ENCODE results near the gene KSR1. TPM values are rescaled to one million over a fixed set of nuclear protein-coding genes. Genes with fewer than 3 reads are reported as not detected.
A peak's percentile ranks its signal among the peaks of the same experiment; 100 is the strongest.

Gene KSR1
- total RNA-seq, 2 experiments from 2014 or later, result 96.6 to 113 TPM

- ChIA-PET CTCF (interaction anchor here (2.0 kb wide), 1 partner anchor 10 kb away, joined by 4 read pairs; no protein-coding TSS in a partner anchor), POLR2A (no interaction called here)
- no peaks in the 10 kb centered on the region for H3K27me3 Mint-ChIP-seq
- DNase-seq (no peak), ATAC-seq (no peak)
- peaks cover 25% of the 10 kb centered on the region for H3K4me1 Mint-ChIP-seq
- H3K36me3 Mint-ChIP-seq (ENCODE audit: low read depth), result peaks cover 53% of the 10 kb centered on the region
- no peak overlapping the region for H3K4me3 Mint-ChIP-seq
- H3K27ac Mint-ChIP-seq, result no peak overlapping the region
- intact Hi-C loops (cut with DNase I, micrococcal nuclease), result no loop called here
- no peaks in the 10 kb centered on the region for H3K9me3 Mint-ChIP-seq (ENCODE audit: low read depth)
These were observed 98.7 kb downstream of the KSR1 start for GRCh38 chr17:27554911-27555310.

GRCh38 chr17:27555339-27555738 is 99.1 kb downstream of the KSR1 start:
- intact Hi-C loops (cut with DNase I, micrococcal nuclease), result no loop called here
- Mint-ChIP-seq H3K9me3 (ENCODE audit: low read depth) (no peaks in the 10 kb centered on the region), H3K4me3 (no peak overlapping the region), H3K27ac (no peak overlapping the region), H3K27me3 (no peaks in the 10 kb centered on the region), H3K4me1 (peaks cover 25% of the 10 kb centered on the region), H3K36me3 (ENCODE audit: low read depth) (peaks cover 55% of the 10 kb centered on the region)
- CTCF ChIA-PET, result no interaction called here
- POLR2A ChIA-PET, result no interaction called here
- DNase-seq, result no peak
- no peak for ATAC-seq

GRCh38 chr17:27558341-27558740 is 102.1 kb downstream of the KSR1 start:
- H3K36me3 Mint-ChIP-seq (ENCODE audit: low read depth), result peaks cover 52% of the 10 kb centered on the region
- CTCF ChIA-PET, result interaction anchor here (0.6 kb wide), 1 partner anchor 16 kb away, joined by 3 read pairs; no protein-coding TSS in a partner anchor
- POLR2A ChIA-PET, result no interaction called here

GRCh38 chr17:27558842-27559505 is 102.7 kb downstream of the KSR1 start:
- H3K27ac Mint-ChIP-seq, result no peak overlapping the region
- peaks cover 17% of the 10 kb centered on the region for H3K4me1 Mint-ChIP-seq
- ATAC-seq (no peak), DNase-seq (no peak)
- H3K4me3 Mint-ChIP-seq, result no peak overlapping the region
- peaks cover 53% of the 10 kb centered on the region for H3K36me3 Mint-ChIP-seq (ENCODE audit: low read depth)
- intact Hi-C loops (cut with DNase I, micrococcal nuclease), result no loop called here
- CTCF ChIA-PET, result no interaction called here
- H3K9me3 Mint-ChIP-seq (ENCODE audit: low read depth), result no peaks in the 10 kb centered on the region
- POLR2A ChIA-PET, result no interaction called here
- H3K27me3 Mint-ChIP-seq, result no peaks in the 10 kb centered on the region

More at GRCh38 chr17:27558341-27558740, 102.1 kb downstream of the KSR1 start:
- intact Hi-C loops (cut with DNase I, micrococcal nuclease), result no loop called here
- DNase-seq (no peak), ATAC-seq (no peak)
- peaks cover 13% of the 10 kb centered on the region for H3K4me1 Mint-ChIP-seq
- H3K4me3 Mint-ChIP-seq, result no peak overlapping the region
- H3K9me3 Mint-ChIP-seq (ENCODE audit: low read depth), result no peaks in the 10 kb centered on the region
- no peaks in the 10 kb centered on the region for H3K27me3 Mint-ChIP-seq
- H3K27ac Mint-ChIP-seq, result no peak overlapping the region

GRCh38 chr17:27559506-27560481 is 103.5 kb downstream of the KSR1 start:
- CTCF ChIA-PET, result interaction anchor here (0.6 to 2.0 kb wide), 4 partner anchors 10 to 108 kb away, joined by 3 to 8 read pairs (median 4); no protein-coding TSS in a partner anchor
- no peaks in the 10 kb centered on the region for H3K9me3 Mint-ChIP-seq (ENCODE audit: low read depth)
- H3K4me3 Mint-ChIP-seq, result no peak overlapping the region
- H3K27ac Mint-ChIP-seq, result no peak overlapping the region
- no peak for ATAC-seq
- DNase-seq, result no peak
- H3K27me3 Mint-ChIP-seq, result no peaks in the 10 kb centered on the region
- intact Hi-C loops (cut with DNase I, micrococcal nuclease), result no loop called here
- H3K36me3 Mint-ChIP-seq (ENCODE audit: low read depth), result peaks cover 56% of the 10 kb centered on the region
- POLR2A ChIA-PET, result no interaction called here
- peaks cover 21% of the 10 kb centered on the region for H3K4me1 Mint-ChIP-seq

- Mint-ChIP-seq H3K27ac (no peak overlapping the region), H3K36me3 (ENCODE audit: low read depth) (peaks cover 50% of the 10 kb centered on the region), H3K27me3 (no peaks in the 10 kb centered on the region), H3K4me1 (peaks cover 22% of the 10 kb centered on the region), H3K4me3 (no peak overlapping the region), H3K9me3 (ENCODE audit: low read depth) (no peaks in the 10 kb centered on the region)
- ATAC-seq (no peak), DNase-seq (no peak)
- intact Hi-C loops (cut with DNase I, micrococcal nuclease), result no loop called here
- ChIA-PET CTCF (interaction anchor here (0.7 to 2.0 kb wide), 3 partner anchors 11 to 39 kb away, joined by 4 to 8 read pairs (median 4); no protein-coding TSS in a partner anchor), POLR2A (no interaction called here)
These were observed 104.4 kb downstream of the KSR1 start for GRCh38 chr17:27560668-27561067.

GRCh38 chr17:27562777-27563455 is 106.7 kb downstream of the KSR1 start:
- DNase-seq (no peak), ATAC-seq (no peak)
- H3K36me3 Mint-ChIP-seq (ENCODE audit: low read depth), result peaks cover 48% of the 10 kb centered on the region
- ChIA-PET POLR2A (no interaction called here), CTCF (interaction anchor here (0.6 to 4.9 kb wide), 8 partner anchors 9 to 219 kb away, joined by 3 to 25 read pairs (median 4); no protein-coding TSS in a partner anchor)
- H3K4me3 Mint-ChIP-seq, result no peak overlapping the region
- H3K9me3 Mint-ChIP-seq (ENCODE audit: low read depth), result no peaks in the 10 kb centered on the region
- no peaks in the 10 kb centered on the region for H3K27me3 Mint-ChIP-seq
- H3K4me1 Mint-ChIP-seq, result peaks cover 36% of the 10 kb centered on the region
- peak overlapping the region; percentile 9 for H3K27ac Mint-ChIP-seq
- intact Hi-C loops (cut with DNase I, micrococcal nuclease), result loop anchor here in 1 of 2 experiments (2.0 kb wide), 1 partner anchor 18 kb away; no protein-coding TSS in a partner anchor

GRCh38 chr17:27563532-27563931 is 107.3 kb downstream of the KSR1 start:
- Mint-ChIP-seq H3K4me3 (no peak overlapping the region), H3K9me3 (ENCODE audit: low read depth) (no peaks in the 10 kb centered on the region), H3K36me3 (ENCODE audit: low read depth) (peaks cover 42% of the 10 kb centered on the region), H3K4me1 (peaks cover 41% of the 10 kb centered on the region), H3K27ac (peak overlapping the region; percentile 35), H3K27me3 (no peaks in the 10 kb centered on the region)
- ChIA-PET POLR2A (no interaction called here), CTCF (interaction anchor here (0.6 to 4.9 kb wide), 8 partner anchors 10 to 220 kb away, joined by 3 to 25 read pairs (median 4); no protein-coding TSS in a partner anchor)
- intact Hi-C loops (cut with DNase I, micrococcal nuclease), result loop anchor here in 1 of 2 experiments (2.0 kb wide), 1 partner anchor 19 kb away; no protein-coding TSS in a partner anchor
- ATAC-seq (peak; percentile 27), DNase-seq (no peak)

- DNase-seq (no peak), ATAC-seq (no peak)
- Mint-ChIP-seq H3K9me3 (ENCODE audit: low read depth) (no peaks in the 10 kb centered on the region), H3K27me3 (no peaks in the 10 kb centered on the region), H3K27ac (no peak overlapping the region), H3K4me3 (no peak overlapping the region), H3K4me1 (peaks cover 50% of the 10 kb centered on the region), H3K36me3 (ENCODE audit: low read depth) (peaks cover 35% of the 10 kb centered on the region)
- intact Hi-C loops (cut with DNase I, micrococcal nuclease), result no loop called here
- POLR2A ChIA-PET, result no interaction called here
- CTCF ChIA-PET, result interaction anchor here (0.8 to 4.9 kb wide), 5 partner anchors 10 to 38 kb away, joined by 3 to 25 read pairs (median 4); no protein-coding TSS in a partner anchor
These were observed 108.2 kb downstream of the KSR1 start for GRCh38 chr17:27564463-27564862.

GRCh38 chr17:27565874-27566670 is 109.8 kb downstream of the KSR1 start:
- H3K4me1 Mint-ChIP-seq, result peaks cover 55% of the 10 kb centered on the region
- no peaks in the 10 kb centered on the region for H3K9me3 Mint-ChIP-seq (ENCODE audit: low read depth)
- peak overlapping the region; percentile 77 for H3K27ac Mint-ChIP-seq
- peaks cover 27% of the 10 kb centered on the region for H3K36me3 Mint-ChIP-seq (ENCODE audit: low read depth)
- ChIA-PET POLR2A (interaction anchor here (0.7 to 1.0 kb wide), 2 partner anchors 22 to 93 kb away, joined by 3 read pairs; no protein-coding TSS in a partner anchor), CTCF (interaction anchor here (0.7 to 4.9 kb wide), 6 partner anchors 21 to 329 kb away, joined by 3 to 25 read pairs (median 4); no protein-coding TSS in a partner anchor)
- H3K4me3 Mint-ChIP-seq, result no peak overlapping the region
- intact Hi-C loops (cut with DNase I, micrococcal nuclease), result no loop called here
- ATAC-seq, result peak; percentile 74
- peak; percentile 80 for DNase-seq
- H3K27me3 Mint-ChIP-seq, result no peaks in the 10 kb centered on the region

Measured in activated CD4-positive, alpha-beta T cell treated with anti-CD3 and anti-CD28 coated beads for 36 hours (primary cell).